T-helper 2 cell treated with Interferon-gamma antibody and Interleukin-4, amounts not matched to agents 5 μg/mL and 100 μg/mL, for 36 hours (primary cell): ENCODE measurements around the gene CNOT6L.
"Not testable (repeated sequence)": the region's sequence is repeated elsewhere in the genome, so short reads cannot be mapped to it uniquely, and the experiment has no call there.

Experiments
- DNase-seq: peaks from one replicate; pipeline ENCODE4 v3.0.0; 2021; ENCODE audit warnings: low spot score
- H3K27ac Mint-ChIP-seq: one replicate; pipeline ENCODE4 v1.8.0; 2021; ENCODE audit warnings: mild to moderate bottlenecking, mixed read lengths
- H3K27me3 Mint-ChIP-seq: one replicate; pipeline ENCODE4 v1.8.0; 2021; ENCODE audit warnings: low read depth, mixed read lengths
- H3K36me3 Mint-ChIP-seq: one replicate; pipeline ENCODE4 v1.8.0; 2021; ENCODE audit warnings: low read depth, mixed read lengths
- H3K4me1 Mint-ChIP-seq: one replicate; pipeline ENCODE4 v1.8.0; 2021; ENCODE audit warnings: low read depth, mixed read lengths
- H3K4me3 Mint-ChIP-seq: one replicate; pipeline ENCODE4 v1.8.0; 2022; ENCODE audit warnings: mild to moderate bottlenecking, moderate library complexity, mixed read lengths
- H3K9me3 Mint-ChIP-seq: one replicate; pipeline ENCODE4 v1.8.0; 2021; ENCODE audit warnings: mixed read lengths

Gene CNOT6L

DNA sequence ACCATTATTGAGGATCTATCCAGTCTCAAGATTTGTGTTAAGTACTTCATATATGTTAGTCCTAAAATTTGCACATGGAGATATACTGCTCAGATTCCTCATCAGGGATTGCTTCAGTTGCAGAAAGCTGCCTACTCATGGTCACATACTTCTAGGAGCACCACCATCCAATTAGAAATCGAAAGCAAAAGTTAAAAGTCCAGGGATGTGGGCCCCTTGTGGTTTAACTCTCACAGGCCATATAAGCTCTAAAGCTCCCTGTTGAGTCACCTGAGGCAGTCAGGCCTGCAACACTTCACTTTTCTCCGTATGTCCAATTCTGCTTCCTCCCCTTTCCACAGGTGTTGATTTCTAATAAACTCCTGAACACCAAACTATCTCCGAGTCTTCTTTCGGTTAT lies 84.2 kb downstream of the CNOT6L start:
- Mint-ChIP-seq H3K9me3 (no peaks in the 10 kb centered on the region), H3K4me3 (peak overlapping the region; percentile 82), H3K36me3 (peaks cover 61% of the 10 kb centered on the region), H3K27ac (peak overlapping the region; percentile 72), H3K4me1 (peaks cover 51% of the 10 kb centered on the region), H3K27me3 (no peaks in the 10 kb centered on the region)
- peak; percentile 53 for DNase-seq

- Mint-ChIP-seq H3K9me3 (no peaks in the 10 kb centered on the region), H3K27ac (no peak overlapping the region), H3K4me1 (peaks cover 44% of the 10 kb centered on the region), H3K36me3 (peaks cover 55% of the 10 kb centered on the region), H3K27me3 (no peaks in the 10 kb centered on the region), H3K4me3 (no peak overlapping the region)
- DNase-seq, result no peak
Observed at GRCh38 chr4:77731656-77732055, 87.5 kb downstream of the CNOT6L start.

DNA sequence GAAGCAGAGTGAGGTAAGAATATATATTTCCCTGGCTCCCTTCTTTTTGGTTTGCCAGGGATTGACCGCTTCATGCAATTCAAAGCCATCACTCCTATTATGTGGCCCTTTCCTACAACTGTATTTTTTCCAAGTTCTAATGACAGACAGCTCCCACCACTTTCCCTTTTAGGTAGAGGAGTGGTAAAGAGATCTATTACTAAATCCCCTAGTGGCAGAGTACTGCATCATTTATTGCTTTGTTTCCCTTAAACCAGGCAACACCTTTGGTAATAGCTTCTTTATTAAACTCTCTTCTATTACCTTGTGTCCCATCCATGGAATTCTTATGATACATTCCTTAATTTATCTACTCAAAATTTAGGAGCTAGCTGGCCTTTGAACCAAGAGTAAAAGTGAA lies 90.7 kb downstream of the CNOT6L start:
- DNase-seq, result no peak
- H3K9me3 Mint-ChIP-seq, result no peaks in the 10 kb centered on the region
- peaks cover 54% of the 10 kb centered on the region for H3K36me3 Mint-ChIP-seq
- no peak overlapping the region for H3K4me3 Mint-ChIP-seq
- peaks cover 21% of the 10 kb centered on the region for H3K4me1 Mint-ChIP-seq
- no peak overlapping the region for H3K27ac Mint-ChIP-seq
- no peaks in the 10 kb centered on the region for H3K27me3 Mint-ChIP-seq

DNA sequence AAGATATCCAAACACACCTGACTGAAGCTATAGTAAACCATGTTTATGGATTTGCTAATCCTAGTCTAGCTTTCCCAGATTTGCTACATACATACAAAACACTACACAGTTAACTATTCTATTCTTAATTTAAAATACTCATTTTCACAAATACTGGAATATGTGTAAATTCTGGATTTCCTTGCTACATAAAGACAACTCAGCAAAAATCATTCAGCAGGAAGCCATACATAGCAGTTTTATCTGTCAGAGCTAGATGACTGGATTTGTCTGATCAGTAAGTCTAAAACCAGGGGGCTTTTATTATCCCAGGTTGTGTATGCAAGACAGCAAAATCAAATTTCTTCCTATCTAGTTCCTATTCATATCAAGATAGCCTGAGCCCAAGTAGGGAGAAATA lies 98.1 kb downstream of the CNOT6L start:
- H3K9me3 Mint-ChIP-seq, result no peaks in the 10 kb centered on the region
- H3K27ac Mint-ChIP-seq, result no peak overlapping the region
- H3K4me1 Mint-ChIP-seq, result peaks cover 12% of the 10 kb centered on the region
- no peak for DNase-seq
- H3K36me3 Mint-ChIP-seq, result peaks cover 54% of the 10 kb centered on the region
- H3K27me3 Mint-ChIP-seq, result no peaks in the 10 kb centered on the region
- H3K4me3 Mint-ChIP-seq, result no peak overlapping the region

DNA sequence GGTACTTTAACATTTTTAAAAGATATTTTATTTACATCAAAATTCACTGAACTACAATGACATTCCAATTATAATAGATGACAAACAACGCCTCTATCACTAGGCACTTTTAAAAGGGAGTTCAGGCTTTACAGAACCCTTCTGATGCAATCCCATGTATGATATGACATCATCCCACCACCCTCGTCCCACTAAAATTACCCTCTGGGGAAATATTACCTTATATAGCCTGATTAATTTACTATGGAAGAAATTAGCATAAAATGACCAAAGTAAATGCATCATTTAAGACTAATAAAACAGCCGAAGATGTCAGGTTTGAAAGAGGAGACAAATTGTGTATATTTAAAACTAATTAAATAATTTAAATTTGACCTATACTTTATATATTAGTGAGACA lies 100.7 kb downstream of the CNOT6L start:
- not testable (repeated sequence) for H3K27ac Mint-ChIP-seq
- peaks cover 50% of the 10 kb centered on the region for H3K36me3 Mint-ChIP-seq

GRCh38 chr4:77715414-77716290 lies 103.5 kb downstream of the CNOT6L start:
- H3K9me3 Mint-ChIP-seq, result no peaks in the 10 kb centered on the region
- H3K4me3 Mint-ChIP-seq, result peak overlapping the region; percentile 56
- peaks cover 48% of the 10 kb centered on the region for H3K36me3 Mint-ChIP-seq
- H3K27ac Mint-ChIP-seq, result peak overlapping the region; percentile 43
- peaks cover 22% of the 10 kb centered on the region for H3K4me1 Mint-ChIP-seq
- no peak for DNase-seq
- H3K27me3 Mint-ChIP-seq, result no peaks in the 10 kb centered on the region

More for the DNA sequence above, 100.7 kb downstream of the CNOT6L start:
- DNase-seq, H3K9me3 Mint-ChIP-seq, H3K4me3 Mint-ChIP-seq, H3K27me3 Mint-ChIP-seq: not testable (repeated sequence)
- peaks cover 22% of the 10 kb centered on the region for H3K4me1 Mint-ChIP-seq

DNA sequence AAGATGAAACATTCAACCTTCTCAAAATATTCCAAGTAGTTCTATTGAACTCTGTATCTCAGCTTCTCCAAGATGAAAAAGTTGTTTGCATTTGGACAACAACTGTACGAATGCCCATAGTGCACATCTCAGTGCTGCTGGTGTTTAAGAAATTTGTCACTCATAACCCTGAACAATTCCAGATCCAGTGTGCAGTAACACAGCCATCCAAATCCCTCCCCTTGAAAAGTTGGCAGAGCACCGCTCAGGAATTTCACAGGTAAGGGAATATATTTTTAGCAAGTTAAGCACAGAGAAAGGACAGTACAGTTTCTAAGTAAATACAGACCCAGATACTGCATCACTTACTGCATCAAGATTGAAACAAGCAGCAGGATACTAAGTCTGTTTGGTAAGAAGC lies 104.7 kb downstream of the CNOT6L start:
- peaks cover 22% of the 10 kb centered on the region for H3K4me1 Mint-ChIP-seq
- H3K36me3 Mint-ChIP-seq, result peaks cover 39% of the 10 kb centered on the region
- no peaks in the 10 kb centered on the region for H3K9me3 Mint-ChIP-seq
- no peak overlapping the region for H3K27ac Mint-ChIP-seq
- no peak for DNase-seq
- no peak overlapping the region for H3K4me3 Mint-ChIP-seq
- no peaks in the 10 kb centered on the region for H3K27me3 Mint-ChIP-seq

- Mint-ChIP-seq H3K4me1 (peaks cover 20% of the 10 kb centered on the region), H3K4me3 (no peak overlapping the region), H3K27me3 (no peaks in the 10 kb centered on the region), H3K27ac (no peak overlapping the region), H3K9me3 (no peaks in the 10 kb centered on the region), H3K36me3 (peaks cover 33% of the 10 kb centered on the region)
- DNase-seq, result no peak
Observed at GRCh38 chr4:77713884-77714283, 105.3 kb downstream of the CNOT6L start.

DNA sequence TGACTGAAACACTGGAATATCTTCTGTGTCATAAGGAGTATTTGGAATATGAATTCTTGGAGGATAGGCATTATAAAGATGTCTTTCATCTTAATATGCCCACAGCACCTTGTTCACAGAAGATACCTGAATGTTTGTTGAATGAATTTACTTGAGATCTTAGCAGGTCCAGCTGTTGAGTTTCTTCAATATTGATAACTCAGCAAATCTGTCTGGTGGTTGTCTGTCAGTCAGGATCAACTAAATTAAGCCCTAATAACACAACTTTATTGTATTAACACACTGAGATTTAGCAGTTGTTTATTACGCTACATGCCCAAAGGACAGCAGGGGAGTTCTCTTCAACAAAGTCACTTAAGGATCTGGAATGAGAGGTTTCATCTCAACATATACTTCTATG lies 106.5 kb downstream of the CNOT6L start:
- Mint-ChIP-seq H3K9me3 (no peaks in the 10 kb centered on the region), H3K4me3 (no peak overlapping the region), H3K27me3 (no peaks in the 10 kb centered on the region), H3K36me3 (peaks cover 27% of the 10 kb centered on the region), H3K4me1 (peaks cover 20% of the 10 kb centered on the region), H3K27ac (no peak overlapping the region)
- no peak for DNase-seq

- Mint-ChIP-seq H3K36me3 (peaks cover 24% of the 10 kb centered on the region), H3K9me3 (no peaks in the 10 kb centered on the region), H3K27me3 (no peaks in the 10 kb centered on the region), H3K4me3 (no peak overlapping the region), H3K27ac (no peak overlapping the region), H3K4me1 (peaks cover 17% of the 10 kb centered on the region)
- no peak for DNase-seq
Observed at GRCh38 chr4:77711469-77711868, 107.7 kb downstream of the CNOT6L start.

DNA sequence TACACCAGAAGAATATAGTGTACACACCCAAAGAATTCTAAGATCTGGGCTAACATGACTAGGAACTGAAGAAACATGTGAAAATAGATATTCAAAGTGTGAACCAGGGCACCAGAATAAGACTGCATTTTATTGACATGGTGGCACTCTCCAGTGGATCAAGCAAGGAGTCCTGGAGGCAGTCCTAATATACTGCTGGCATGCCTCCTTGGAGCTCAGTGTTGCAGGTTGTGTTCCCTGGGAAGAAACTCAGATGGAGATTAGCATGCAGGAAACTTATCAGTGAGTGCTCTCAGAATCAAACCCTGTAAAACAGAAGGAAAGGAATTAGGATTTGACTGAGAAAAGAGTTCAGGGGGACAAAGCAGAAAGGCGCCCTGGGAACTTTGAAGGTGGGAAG lies 108.5 kb downstream of the CNOT6L start:
- H3K4me1 Mint-ChIP-seq, result peaks cover 9% of the 10 kb centered on the region
- no peaks in the 10 kb centered on the region for H3K9me3 Mint-ChIP-seq
- H3K4me3 Mint-ChIP-seq, result no peak overlapping the region
- no peak for DNase-seq
- H3K27me3 Mint-ChIP-seq, result no peaks in the 10 kb centered on the region
- peaks cover 19% of the 10 kb centered on the region for H3K36me3 Mint-ChIP-seq
- no peak overlapping the region for H3K27ac Mint-ChIP-seq

GRCh38 chr4:77710059-77710458 lies 109.1 kb downstream of the CNOT6L start:
- Mint-ChIP-seq H3K4me3 (no peak overlapping the region), H3K4me1 (peaks cover 5% of the 10 kb centered on the region)
- no peak for DNase-seq

DNA sequence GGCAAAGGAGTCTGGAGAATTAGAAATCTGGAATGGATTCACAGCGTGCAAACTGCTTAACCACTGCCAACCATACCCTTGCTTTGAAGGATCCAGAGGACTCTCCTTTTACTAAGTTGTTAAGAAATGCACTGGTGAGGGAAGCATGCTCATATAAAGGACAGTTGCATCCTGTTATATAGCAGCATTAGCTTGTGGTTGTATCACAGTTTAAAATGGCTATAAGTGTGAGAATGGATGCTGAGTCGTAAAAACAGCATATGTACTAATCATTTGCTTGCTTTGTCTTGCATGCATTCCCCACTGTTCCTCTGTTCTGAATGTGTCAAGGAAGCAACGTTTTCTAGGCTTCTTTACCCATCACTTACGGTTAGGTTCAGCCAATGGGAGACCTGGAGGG lies 112.5 kb downstream of the CNOT6L start:
- Mint-ChIP-seq H3K27ac (no peak overlapping the region), H3K4me1 (no peaks in the 10 kb centered on the region), H3K4me3 (no peak overlapping the region), H3K27me3 (peaks cover 15% of the 10 kb centered on the region), H3K9me3 (no peaks in the 10 kb centered on the region), H3K36me3 (no peaks in the 10 kb centered on the region)
- no peak for DNase-seq

More at GRCh38 chr4:77710059-77710458, 109.1 kb downstream of the CNOT6L start:
- H3K36me3 Mint-ChIP-seq, result peaks cover 19% of the 10 kb centered on the region
- no peaks in the 10 kb centered on the region for H3K27me3 Mint-ChIP-seq
- no peaks in the 10 kb centered on the region for H3K9me3 Mint-ChIP-seq
- no peak overlapping the region for H3K27ac Mint-ChIP-seq

DNA sequence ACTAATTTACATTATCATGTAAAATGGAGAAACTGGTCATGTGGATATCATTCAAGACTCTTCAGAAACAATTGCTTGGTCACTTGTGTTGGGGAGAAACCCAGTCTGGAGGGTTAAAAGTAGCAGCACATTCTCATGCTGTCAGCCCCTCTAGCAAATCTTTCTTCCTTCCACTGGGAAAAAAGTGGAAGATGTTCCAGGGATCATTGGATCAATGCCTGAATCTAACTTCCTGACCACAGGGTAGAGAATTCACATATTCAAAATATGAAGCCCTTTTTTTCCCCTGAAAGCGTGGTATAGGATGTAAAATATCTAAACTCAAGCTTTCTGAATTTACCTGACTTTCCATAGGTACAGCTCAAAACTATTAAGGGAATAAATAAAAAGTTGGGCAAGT lies 115.5 kb downstream of the CNOT6L start:
- no peaks in the 10 kb centered on the region for H3K36me3 Mint-ChIP-seq
- no peaks in the 10 kb centered on the region for H3K4me1 Mint-ChIP-seq
- DNase-seq, result no peak
- H3K27ac Mint-ChIP-seq, result no peak overlapping the region
- H3K4me3 Mint-ChIP-seq, result no peak overlapping the region
- peaks cover 23% of the 10 kb centered on the region for H3K27me3 Mint-ChIP-seq
- no peaks in the 10 kb centered on the region for H3K9me3 Mint-ChIP-seq

- DNase-seq, result no peak
- Mint-ChIP-seq H3K36me3 (no peaks in the 10 kb centered on the region), H3K4me3 (no peak overlapping the region), H3K9me3 (no peaks in the 10 kb centered on the region), H3K27me3 (peaks cover 23% of the 10 kb centered on the region), H3K4me1 (no peaks in the 10 kb centered on the region), H3K27ac (no peak overlapping the region)
Observed at GRCh38 chr4:77701121-77701520, 118.0 kb downstream of the CNOT6L start.
